ENCODE results near the gene TCTA. TPM values are rescaled to one million over a fixed set of nuclear protein-coding genes. Genes with fewer than 3 reads are reported as not detected.
A peak's percentile ranks its signal among the peaks of the same experiment; 100 is the strongest.

TCTA gene, protein sequence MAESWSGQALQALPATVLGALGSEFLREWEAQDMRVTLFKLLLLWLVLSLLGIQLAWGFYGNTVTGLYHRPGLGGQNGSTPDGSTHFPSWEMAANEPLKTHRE
- total RNA-seq: 10 to 100 TPM; 15.8 to 49.0 TPM
- 10 to 100 TPM; 26.8 to 33.4 TPM for polyA plus RNA-seq
- long read RNA-seq, donor 1, transcript TCTA-201 (3 exons, 2,146 nt): major isoform, 14 of 37 reads
- long read RNA-seq, donor 1, partial matches to known transcripts: 12 of 37 reads
- long read RNA-seq, donor 1, other reads (novel, unspliced or antisense): 9 of 37 reads
- long read RNA-seq, donor 2, transcript TCTA-201 (3 exons, 2,146 nt): major isoform, 5 of 6 reads
- long read RNA-seq, donor 2, partial matches to known transcripts: 0 of 6 reads
- long read RNA-seq, donor 2, other reads (novel, unspliced or antisense): 0 of 6 reads
- long read RNA-seq, donor 3, partial matches to known transcripts: 20 of 24 reads
- long read RNA-seq, donor 3, other reads (novel, unspliced or antisense): 0 of 24 reads
- long read RNA-seq, donor 4, partial matches to known transcripts: 0 of 2 reads
- long read RNA-seq, donor 4, other reads (novel, unspliced or antisense): 0 of 2 reads
- long read RNA-seq, donor 5, transcript TCTA-201 (3 exons, 2,146 nt): major isoform, 11 of 12 reads
- long read RNA-seq, donor 5, partial matches to known transcripts: 0 of 12 reads
- long read RNA-seq, donor 5, other reads (novel, unspliced or antisense): 0 of 12 reads

DNA sequence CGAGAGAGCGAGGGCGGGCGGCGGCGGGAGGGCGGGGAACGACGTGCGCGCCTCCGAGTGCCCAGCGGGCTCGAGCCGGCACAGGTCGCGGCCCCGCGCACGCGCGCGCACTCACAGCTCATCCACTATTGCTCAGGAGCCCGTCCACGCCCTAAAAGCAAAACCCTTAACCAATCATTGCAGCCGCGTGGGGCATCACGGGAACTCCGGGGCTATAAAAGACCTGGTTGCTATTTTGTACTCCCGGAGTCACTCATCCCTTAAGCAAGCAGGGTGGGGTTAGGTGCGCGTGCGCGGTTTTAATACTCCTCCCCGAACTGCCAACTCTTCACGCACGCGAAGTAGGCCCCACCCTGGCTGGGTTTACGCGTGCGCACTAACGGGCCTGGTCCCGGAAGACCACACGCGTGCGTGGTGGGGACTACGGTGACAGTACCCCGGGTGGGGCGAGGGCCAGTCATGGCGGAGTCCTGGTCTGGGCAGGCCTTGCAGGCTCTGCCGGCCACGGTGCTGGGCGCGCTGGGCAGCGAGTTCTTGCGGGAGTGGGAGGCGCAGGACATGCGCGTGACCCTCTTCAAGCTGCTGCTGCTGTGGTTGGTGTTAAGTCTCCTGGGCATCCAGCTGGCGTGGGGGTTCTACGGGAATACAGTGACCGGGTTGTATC, at the start of gene TCTA, which contains the start of gene RHOA:
TCTA (plus strand) TSS at position 456 of the 664 bp plus-strand sequence; CDS start at position 460, 4 bp downstream.
RHOA (minus strand) TSS at position 9 of the 664 bp plus-strand sequence. CDS start 36,387 bp downstream, outside the sequence.
- Histone ChIP-seq H3K9me3 (ENCODE audit: control insufficient read depth in 4 of 4, insufficient read depth in 3 of 4, low read length in 3 of 4) (no peaks in the 10 kb centered on the region), H3K4me1 (ENCODE audit: control insufficient read depth in 5 of 5, insufficient read depth in 5 of 5, low read length in 5 of 5) (peaks cover 13 to 32% (median 24%) of the 10 kb centered on the region in 5 donors)
- TF ChIP-seq, protein P1, sequence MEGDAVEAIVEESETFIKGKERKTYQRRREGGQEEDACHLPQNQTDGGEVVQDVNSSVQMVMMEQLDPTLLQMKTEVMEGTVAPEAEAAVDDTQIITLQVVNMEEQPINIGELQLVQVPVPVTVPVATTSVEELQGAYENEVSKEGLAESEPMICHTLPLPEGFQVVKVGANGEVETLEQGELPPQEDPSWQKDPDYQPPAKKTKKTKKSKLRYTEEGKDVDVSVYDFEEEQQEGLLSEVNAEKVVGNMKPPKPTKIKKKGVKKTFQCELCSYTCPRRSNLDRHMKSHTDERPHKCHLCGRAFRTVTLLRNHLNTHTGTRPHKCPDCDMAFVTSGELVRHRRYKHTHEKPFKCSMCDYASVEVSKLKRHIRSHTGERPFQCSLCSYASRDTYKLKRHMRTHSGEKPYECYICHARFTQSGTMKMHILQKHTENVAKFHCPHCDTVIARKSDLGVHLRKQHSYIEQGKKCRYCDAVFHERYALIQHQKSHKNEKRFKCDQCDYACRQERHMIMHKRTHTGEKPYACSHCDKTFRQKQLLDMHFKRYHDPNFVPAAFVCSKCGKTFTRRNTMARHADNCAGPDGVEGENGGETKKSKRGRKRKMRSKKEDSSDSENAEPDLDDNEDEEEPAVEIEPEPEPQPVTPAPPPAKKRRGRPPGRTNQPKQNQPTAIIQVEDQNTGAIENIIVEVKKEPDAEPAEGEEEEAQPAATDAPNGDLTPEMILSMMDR (IDR thresholded peaks at IDR 0.05; ENCODE audit: control extremely low read depth, extremely low read depth): no peak

DNA sequence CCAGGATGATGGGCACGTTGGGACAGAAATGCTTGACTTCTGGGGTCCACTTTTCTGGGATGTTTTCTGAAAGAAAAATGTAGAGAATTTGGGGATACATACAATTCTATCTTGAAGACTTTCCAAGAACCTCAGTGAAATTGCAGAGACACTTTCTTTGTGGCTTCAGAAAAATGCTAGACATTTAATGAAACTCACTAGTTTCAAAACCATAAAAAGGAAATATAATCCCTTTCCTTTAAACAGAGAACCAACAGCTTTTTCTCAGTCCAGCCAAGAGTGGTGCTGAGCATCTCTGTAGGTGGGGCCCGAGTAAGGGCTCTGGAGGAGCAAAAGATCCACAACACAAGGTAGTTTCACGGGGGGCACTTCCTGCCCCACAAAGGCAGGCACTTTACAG, 49.7 kb upstream of the TCTA start:
- 83 to 85% methylated on average over 3 of the region's 3 CpGs for WGBS, 2 donors
- H3K36me3 ChIP-seq (ENCODE audit: control insufficient read depth in 4 of 4, insufficient read depth in 4 of 4, low read length in 4 of 4): peaks cover 20 to 38% (median 31%) of the 10 kb centered on the region in 4 donors

More for the DNA sequence above, at the start of gene TCTA, which contains the start of gene RHOA:
- DNase-seq (peak; percentile 100), ATAC-seq (ENCODE audit: insufficient read depth, low FRiP score) (peak; percentile 92)
- peak within 1 kb of the TSS; percentile 52 to 72 for H3K9ac ChIP-seq (ENCODE audit: insufficient read depth in 1 of 2, low read length in 2 of 2)
- peaks cover 0 to 7% (median 5%) of the 10 kb centered on the region in 4 donors for H3K36me3 ChIP-seq (ENCODE audit: control insufficient read depth in 4 of 4, insufficient read depth in 4 of 4, low read length in 4 of 4)
- 0 to 1% methylated on average over 61 to 62 of the region's 62 CpGs for WGBS, 2 donors
- H3K27me3 ChIP-seq (ENCODE audit: control insufficient read depth in 3 of 3, insufficient read depth in 3 of 3, low read length in 2 of 3): no peaks in the 10 kb centered on the region
- H3K27ac ChIP-seq (ENCODE audit: low read depth in 1 of 2, low read length in 1 of 2): peak within 1 kb of the TSS; percentile 99 to 100
- peak within 1 kb of the TSS; percentile 88 for H3K4me3 ChIP-seq

DNA sequence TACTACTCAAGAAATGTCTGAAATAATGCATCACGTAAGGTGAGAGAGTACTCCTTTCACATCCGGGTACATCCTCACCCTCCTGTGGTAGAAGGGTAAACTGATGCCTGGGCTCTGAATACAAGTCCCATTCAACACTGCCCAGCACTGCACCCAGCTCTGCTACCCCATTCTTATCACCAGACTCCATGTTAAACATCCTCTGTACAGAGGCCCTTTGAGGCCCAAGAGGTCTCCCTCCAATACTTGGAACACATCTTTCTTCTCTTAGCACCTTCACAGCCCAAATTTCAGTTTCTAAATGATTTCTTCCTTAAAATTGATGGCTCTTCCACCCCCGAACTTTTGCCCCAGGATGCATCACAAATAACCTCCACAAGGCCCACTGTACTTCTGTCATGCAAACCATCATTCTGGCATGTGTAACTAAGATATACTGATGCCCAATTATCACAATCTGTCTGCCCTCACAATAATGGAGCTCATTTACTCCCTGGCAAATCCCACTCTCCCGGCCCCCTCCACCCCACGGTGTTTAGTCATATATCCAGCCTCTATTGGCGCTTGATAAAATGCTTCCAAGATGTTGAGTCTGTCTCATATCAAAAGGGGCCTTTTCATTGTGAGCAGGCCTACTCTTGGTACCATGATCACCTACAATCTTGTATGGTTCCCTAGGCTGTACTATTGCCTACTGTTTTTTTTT, 41.5 kb upstream of the TCTA start:
- Histone ChIP-seq H3K36me3 (ENCODE audit: control insufficient read depth in 4 of 4, insufficient read depth in 4 of 4, low read length in 4 of 4) (peaks cover 29 to 50% (median 36%) of the 10 kb centered on the region in 4 donors), H3K4me3 (no peak overlapping the region), H3K27me3 (ENCODE audit: control insufficient read depth in 3 of 3, insufficient read depth in 3 of 3, low read length in 2 of 3) (no peaks in the 10 kb centered on the region), H3K4me1 (ENCODE audit: control insufficient read depth in 5 of 5, insufficient read depth in 5 of 5, low read length in 5 of 5) (peaks cover 0 to 3% (median 0%) of the 10 kb centered on the region in 5 donors), H3K9ac (ENCODE audit: insufficient read depth in 1 of 2, low read length in 2 of 2) (no peak overlapping the region), H3K9me3 (ENCODE audit: control insufficient read depth in 4 of 4, insufficient read depth in 3 of 4, low read length in 3 of 4) (no peaks in the 10 kb centered on the region), H3K27ac (ENCODE audit: low read depth in 1 of 2, low read length in 1 of 2) (no peak overlapping the region)
- TF ChIP-seq, protein P1 (IDR thresholded peaks at IDR 0.05; ENCODE audit: control extremely low read depth, extremely low read depth): no peak
- ATAC-seq (ENCODE audit: insufficient read depth, low FRiP score) (no peak), DNase-seq (no peak)
- WGBS, 2 donors: 92 to 97% methylated on average over 6 of the region's 6 CpGs

More for the DNA sequence above, 49.7 kb upstream of the TCTA start:
- H3K27me3 ChIP-seq (ENCODE audit: control insufficient read depth in 3 of 3, insufficient read depth in 3 of 3, low read length in 2 of 3): no peaks in the 10 kb centered on the region
- H3K27ac ChIP-seq (ENCODE audit: low read depth in 1 of 2, low read length in 1 of 2): no peak overlapping the region
- no peaks in the 10 kb centered on the region for H3K9me3 ChIP-seq (ENCODE audit: control insufficient read depth in 4 of 4, insufficient read depth in 3 of 4, low read length in 3 of 4)
- H3K4me1 ChIP-seq (ENCODE audit: control insufficient read depth in 5 of 5, insufficient read depth in 5 of 5, low read length in 5 of 5): peaks cover 0 to 11% (median 0%) of the 10 kb centered on the region in 5 donors
- DNase-seq: no peak
- TF ChIP-seq, protein P1 (IDR thresholded peaks at IDR 0.05; ENCODE audit: control extremely low read depth, extremely low read depth): no peak
- no peak overlapping the region for H3K4me3 ChIP-seq
- ATAC-seq (ENCODE audit: insufficient read depth, low FRiP score): no peak
- H3K9ac ChIP-seq (ENCODE audit: insufficient read depth in 1 of 2, low read length in 2 of 2): no peak overlapping the region

Data from lung (tissue), 16 donors.